Nephron progenitor cell (in vitro differentiated cells): ENCODE measurements around the gene ABHD2.
A peak's percentile ranks its signal among the peaks of the same experiment; 100 is the strongest.

ENCODE experiments used
- DNase-seq: peaks from one replicate; pipeline ENCODE4 v3.0.0; 2021
- H3K27ac Mint-ChIP-seq: 2 replicates; pipeline ENCODE4 v1.8.0; 2021; ENCODE audit warnings: mild to moderate bottlenecking, moderate library complexity, mixed read lengths
- H3K27me3 Mint-ChIP-seq: 2 replicates; pipeline ENCODE4 v1.8.0; 2021; ENCODE audit warnings: mild to moderate bottlenecking, low read depth, mixed read lengths; ENCODE audit not compliant: poor library complexity
- H3K36me3 Mint-ChIP-seq: 2 replicates; pipeline ENCODE4 v1.8.0; 2021; ENCODE audit warnings: low read depth, mixed read lengths
- H3K4me1 Mint-ChIP-seq: 2 replicates; pipeline ENCODE4 v1.8.0; 2021; ENCODE audit warnings: mixed read lengths
- H3K4me3 Mint-ChIP-seq: 2 replicates; pipeline ENCODE4 v1.8.0; 2021; ENCODE audit warnings: mild to moderate bottlenecking, moderate library complexity, mixed read lengths
- H3K9me3 Mint-ChIP-seq: 2 replicates; pipeline ENCODE4 v1.8.0; 2021; ENCODE audit warnings: mild to moderate bottlenecking, moderate library complexity, mixed read lengths
- CTCF ChIP-seq: fragments of 200-600 bp; sonication (generic); IDR thresholded peaks from 2 replicates; pipeline ENCODE4 v1.5.0; 2021; ENCODE audit warnings: antibody characterized with exemption

Gene ABHD2

GRCh38 chr15:89203705-89204273, 115.5 kb downstream of the ABHD2 start:
- H3K27ac Mint-ChIP-seq: no peak overlapping the region
- TF ChIP-seq CTCF: no peak
- no peak overlapping the region for H3K4me3 Mint-ChIP-seq
- no peak for DNase-seq
- H3K36me3 Mint-ChIP-seq: peaks cover 7% of the 10 kb centered on the region
- no peaks in the 10 kb centered on the region for H3K9me3 Mint-ChIP-seq
- peaks cover 35% of the 10 kb centered on the region for H3K4me1 Mint-ChIP-seq
- no peaks in the 10 kb centered on the region for H3K27me3 Mint-ChIP-seq

GRCh38 chr15:89205991-89206585, 117.8 kb downstream of the ABHD2 start:
- TF ChIP-seq CTCF: no peak
- no peak for DNase-seq
- no peaks in the 10 kb centered on the region for H3K9me3 Mint-ChIP-seq
- peaks cover under 1% of the 10 kb centered on the region for H3K27me3 Mint-ChIP-seq
- H3K4me1 Mint-ChIP-seq: peaks cover 25% of the 10 kb centered on the region
- peaks cover 5% of the 10 kb centered on the region for H3K36me3 Mint-ChIP-seq
- no peak overlapping the region for H3K27ac Mint-ChIP-seq
- no peak overlapping the region for H3K4me3 Mint-ChIP-seq

- Mint-ChIP-seq H3K4me3 (no peak overlapping the region), H3K27ac (no peak overlapping the region), H3K4me1 (peaks cover 26% of the 10 kb centered on the region), H3K27me3 (peaks cover 3% of the 10 kb centered on the region), H3K9me3 (no peaks in the 10 kb centered on the region), H3K36me3 (no peaks in the 10 kb centered on the region)
- TF ChIP-seq CTCF: peak; percentile 97
- DNase-seq: peak; percentile 88
These were observed 118.7 kb downstream of the ABHD2 start for GRCh38 chr15:89206908-89207331.

- no peaks in the 10 kb centered on the region for H3K36me3 Mint-ChIP-seq
- no peaks in the 10 kb centered on the region for H3K9me3 Mint-ChIP-seq
- no peak for TF ChIP-seq CTCF
- no peak overlapping the region for H3K27ac Mint-ChIP-seq
- H3K4me3 Mint-ChIP-seq: no peak overlapping the region
- H3K27me3 Mint-ChIP-seq: peaks cover 3% of the 10 kb centered on the region
- DNase-seq: no peak
- H3K4me1 Mint-ChIP-seq: peaks cover 27% of the 10 kb centered on the region
These were observed 120.0 kb downstream of the ABHD2 start for GRCh38 chr15:89208256-89208655.

GRCh38 chr15:89209057-89209456, 120.8 kb downstream of the ABHD2 start:
- no peak for DNase-seq
- H3K4me1 Mint-ChIP-seq: peaks cover 20% of the 10 kb centered on the region

More at GRCh38 chr15:89209057-89209456, 120.8 kb downstream of the ABHD2 start:
- Mint-ChIP-seq H3K27ac (no peak overlapping the region), H3K27me3 (peaks cover 3% of the 10 kb centered on the region), H3K36me3 (no peaks in the 10 kb centered on the region), H3K4me3 (no peak overlapping the region), H3K9me3 (no peaks in the 10 kb centered on the region)
- no peak for TF ChIP-seq CTCF
